ENCODE results near the gene NCAPH2.

NCAPH2 gene

GRCh38 chr22:50483977-50484853 is 23.8 kb upstream of the NCAPH2 start:
- no peak for TF ChIP-seq CTCF (IDR thresholded peaks at IDR 0.05)

- no peak for TF ChIP-seq CTCF (IDR thresholded peaks at IDR 0.05)
Measured at GRCh38 chr22:50485221-50486131, 22.5 kb upstream of the NCAPH2 start.

- TF ChIP-seq CTCF (IDR thresholded peaks at IDR 0.05) = no peak
Measured at GRCh38 chr22:50486561-50487289, 21.3 kb upstream of the NCAPH2 start, which contains the start of gene MIOX. Gene MIOX (plus strand): TSS chr22:50486859. CDS start chr22:50486898, 39 bp downstream.

- no peak for TF ChIP-seq CTCF (IDR thresholded peaks at IDR 0.05)
Measured at GRCh38 chr22:50487290-50488005, 20.6 kb upstream of the NCAPH2 start.

- no peak for TF ChIP-seq CTCF (IDR thresholded peaks at IDR 0.05)
Measured at GRCh38 chr22:50488006-50488677, 19.9 kb upstream of the NCAPH2 start.

GRCh38 chr22:50488886-50489285 is 19.1 kb upstream of the NCAPH2 start:
- TF ChIP-seq CTCF (IDR thresholded peaks at IDR 0.05) = no peak
